ENCODE measurements around the gene SLC9A9. TPM values are rescaled to one million over a fixed set of nuclear protein-coding genes. Genes with fewer than 3 reads are reported as not detected.

The SLC9A9 gene
- total RNA-seq, 1 donor = 3.5 TPM

GRCh38 chr3:143278721-143279120 is 569.5 kb downstream of the SLC9A9 start:
- DNase-seq (ENCODE audit: low read depth) = no peak
- no peak overlapping the region for H3K4me3 ChIP-seq (ENCODE audit: low read depth, low read length)
- TF ChIP-seq CTCF (IDR thresholded peaks at IDR 0.05; ENCODE audit: insufficient read depth, low read depth, low read length) = no peak

- no peak for TF ChIP-seq CTCF (IDR thresholded peaks at IDR 0.05; ENCODE audit: insufficient read depth, low read depth, low read length)
- no peak for DNase-seq (ENCODE audit: low read depth)
- no peak overlapping the region for H3K4me3 ChIP-seq (ENCODE audit: low read depth, low read length)
Observed at GRCh38 chr3:143277531-143277930, 570.7 kb downstream of the SLC9A9 start.

GRCh38 chr3:143276592-143276991 is 571.7 kb downstream of the SLC9A9 start:
- TF ChIP-seq CTCF (IDR thresholded peaks at IDR 0.05; ENCODE audit: insufficient read depth, low read depth, low read length) = no peak
- no peak for DNase-seq (ENCODE audit: low read depth)
- no peak overlapping the region for H3K4me3 ChIP-seq (ENCODE audit: low read depth, low read length)

GRCh38 chr3:143273975-143274690 is 574.1 kb downstream of the SLC9A9 start:
- H3K4me3 ChIP-seq (ENCODE audit: low read depth, low read length) = no peak overlapping the region
- DNase-seq (ENCODE audit: low read depth) = no peak
- no peak for TF ChIP-seq CTCF (IDR thresholded peaks at IDR 0.05; ENCODE audit: insufficient read depth, low read depth, low read length)

- no peak for DNase-seq (ENCODE audit: low read depth)
- no peak overlapping the region for H3K4me3 ChIP-seq (ENCODE audit: low read depth, low read length)
- TF ChIP-seq CTCF (IDR thresholded peaks at IDR 0.05; ENCODE audit: insufficient read depth, low read depth, low read length) = no peak
Observed at GRCh38 chr3:143271136-143271535, 577.1 kb downstream of the SLC9A9 start.

- no peak for DNase-seq (ENCODE audit: low read depth)
- H3K4me3 ChIP-seq (ENCODE audit: low read depth, low read length) = no peak overlapping the region
- TF ChIP-seq CTCF (IDR thresholded peaks at IDR 0.05; ENCODE audit: insufficient read depth, low read depth, low read length) = no peak
Observed at GRCh38 chr3:143269741-143270140, 578.5 kb downstream of the SLC9A9 start.

GRCh38 chr3:143267989-143268388 is 580.3 kb downstream of the SLC9A9 start:
- peak; percentile 61 for DNase-seq (ENCODE audit: low read depth)

More at GRCh38 chr3:143267989-143268388, 580.3 kb downstream of the SLC9A9 start:
- H3K4me3 ChIP-seq (ENCODE audit: low read depth, low read length) = no peak overlapping the region
- no peak for TF ChIP-seq CTCF (IDR thresholded peaks at IDR 0.05; ENCODE audit: insufficient read depth, low read depth, low read length)
